H9 (cell line): ENCODE results near the gene REEP3. TPM values are rescaled to one million over a fixed set of nuclear protein-coding genes. Genes with fewer than 3 reads are reported as not detected.
"Not testable (repeated sequence)": the region's sequence is repeated elsewhere in the genome, so short reads cannot be mapped to it uniquely, and the experiment has no call there.

Source experiments
- DNase-seq: peaks from one replicate; pipeline ENCODE4 v3.0.0-alpha.2; 2017
- H2AFZ ChIP-seq: one replicate; pipeline ENCODE4 v1.6.1; 2013; ENCODE audit warnings: mild to moderate bottlenecking, low read length, control low read depth, moderate library complexity
- H2AK5ac ChIP-seq: 2 replicates; pipeline ENCODE4 v1.6.1; 2013; ENCODE audit warnings: low read length, control low read depth, mixed read lengths; ENCODE audit not compliant: insufficient read length
- H2BK120ac ChIP-seq: one replicate; pipeline ENCODE4 v1.6.1; 2013; ENCODE audit warnings: low read depth, mild to moderate bottlenecking, low read length, control low read depth, inconsistent platforms; ENCODE audit not compliant: poor library complexity, severe bottlenecking
- H2BK12ac ChIP-seq: 2 replicates; pipeline ENCODE4 v1.6.1; 2013; ENCODE audit warnings: low read length, control low read depth, mixed read lengths, low read depth; ENCODE audit not compliant: insufficient read length
- H2BK15ac ChIP-seq: 2 replicates; pipeline ENCODE4 v1.6.1; 2013; ENCODE audit warnings: low read depth, low read length, control low read depth
- H2BK20ac ChIP-seq: one replicate; pipeline ENCODE4 v1.6.1; 2013; ENCODE audit warnings: low read depth, mild to moderate bottlenecking, low read length, control low read depth, inconsistent platforms; ENCODE audit not compliant: poor library complexity, severe bottlenecking
- H2BK5ac ChIP-seq: 2 replicates; pipeline ENCODE4 v1.6.1; 2013; ENCODE audit warnings: low read length, control low read depth, mixed read lengths; ENCODE audit not compliant: insufficient read length
- H3K14ac ChIP-seq: 2 replicates; pipeline ENCODE4 v1.6.1; 2013; ENCODE audit warnings: low read length, control low read depth; ENCODE audit not compliant: insufficient read depth
- H3K18ac ChIP-seq: 2 replicates; pipeline ENCODE4 v1.6.1; 2013; ENCODE audit warnings: low read depth, mild to moderate bottlenecking, mixed read lengths, low read length, control low read depth; ENCODE audit not compliant: insufficient read length
- H3K23ac ChIP-seq: 2 replicates; pipeline ENCODE4 v1.6.1; 2013; ENCODE audit warnings: low read length, control low read depth, mixed read lengths, low read depth; ENCODE audit not compliant: insufficient read length
- H3K23me2 ChIP-seq: 2 replicates; pipeline ENCODE4 v1.6.1; 2013; ENCODE audit warnings: low read depth, mild to moderate bottlenecking, mixed read lengths, low read length, control low read depth; ENCODE audit not compliant: insufficient read length, poor library complexity, severe bottlenecking
- H3K27ac ChIP-seq: 2 replicates; pipeline ENCODE4 v1.5.1; 2013; ENCODE audit warnings: low read length, control low read depth, mixed read lengths, low read depth; ENCODE audit not compliant: insufficient read length
- H3K27me3 ChIP-seq: 2 replicates; pipeline ENCODE4 v1.6.1; 2013; ENCODE audit warnings: low read length, control low read depth, inconsistent platforms; ENCODE audit not compliant: insufficient read depth
- H3K4ac ChIP-seq: 2 replicates; pipeline ENCODE4 v1.6.1; 2013; ENCODE audit warnings: low read depth, mild to moderate bottlenecking, control low read depth, inconsistent platforms, low read length, moderate library complexity
- H3K4me1 ChIP-seq: 2 replicates; pipeline ENCODE4 v1.6.1; 2013; ENCODE audit warnings: low read length, control low read depth, inconsistent platforms; ENCODE audit not compliant: insufficient read depth
- H3K4me2 ChIP-seq: 2 replicates; pipeline ENCODE4 v1.6.1; 2013; ENCODE audit warnings: low read length, control low read depth, mixed read lengths; ENCODE audit not compliant: insufficient read length, insufficient read depth
- H3K56ac ChIP-seq: 2 replicates; pipeline ENCODE4 v1.6.1; 2013; ENCODE audit warnings: low read depth, mild to moderate bottlenecking, mixed read lengths, low read length, control low read depth; ENCODE audit not compliant: insufficient read length
- H3K79me1 ChIP-seq: 2 replicates; pipeline ENCODE4 v1.6.1; 2013; ENCODE audit warnings: low read depth, mild to moderate bottlenecking, moderate library complexity, low read length, control low read depth, inconsistent platforms; ENCODE audit not compliant: insufficient read depth, poor library complexity, severe bottlenecking
- H3K79me2 ChIP-seq: 2 replicates; pipeline ENCODE4 v1.6.1; 2013; ENCODE audit warnings: low read length, control low read depth, inconsistent platforms; ENCODE audit not compliant: insufficient read depth
- H3K9ac ChIP-seq: 2 replicates; pipeline ENCODE4 v1.6.1; 2013; ENCODE audit warnings: low read length, control low read depth, mixed read lengths; ENCODE audit not compliant: insufficient read length; ENCODE audit errors: extremely low read depth
- H3K9me3 ChIP-seq: one replicate; pipeline ENCODE4 v1.6.1; 2013; ENCODE audit warnings: low read depth, low read length, inconsistent platforms; ENCODE audit not compliant: control insufficient read depth
- H3T11ph ChIP-seq: one replicate; pipeline ENCODE4 v1.6.1; 2013; ENCODE audit warnings: mild to moderate bottlenecking, low read length, control low read depth, inconsistent platforms
- H4K20me1 ChIP-seq: one replicate; pipeline ENCODE4 v1.6.1; 2013; ENCODE audit not compliant: control insufficient read depth, insufficient read length, insufficient read depth
- H4K5ac ChIP-seq: 2 replicates; pipeline ENCODE4 v1.6.1; 2013; ENCODE audit warnings: low read depth, mild to moderate bottlenecking, mixed read lengths, low read length, control low read depth; ENCODE audit not compliant: insufficient read length
- H4K8ac ChIP-seq: replicated peaks from 2 replicates; pipeline ENCODE4 v1.6.1; 2013; ENCODE audit warnings: low read length, control low read depth, mixed read lengths, low read depth; ENCODE audit not compliant: insufficient read length
- H4K91ac ChIP-seq: 2 replicates; pipeline ENCODE4 v1.6.1; 2013; ENCODE audit warnings: low read depth, mild to moderate bottlenecking, moderate library complexity, mixed read lengths, low read length, control low read depth; ENCODE audit not compliant: insufficient read length
- H3K27ac Mint-ChIP-seq, 3 experiments: 2 replicates in 2 of 3; 3 replicates in 1 of 3; pipeline ENCODE4 v1.8.0; 2020 to 2021; ENCODE audit warnings: mixed read lengths in 3 of 3, mild to moderate bottlenecking in 1 of 3, moderate library complexity in 1 of 3
- H3K27me3 Mint-ChIP-seq: 2 replicates; pipeline ENCODE4 v1.8.0; 2021; ENCODE audit warnings: low read depth, mild to moderate bottlenecking, moderate library complexity, mixed read lengths
- H3K36me3 Mint-ChIP-seq, 3 experiments: 2 replicates in 2 of 3; 3 replicates in 1 of 3; pipeline ENCODE4 v1.8.0; 2020 to 2021; ENCODE audit warnings: low read depth in 3 of 3, mixed read lengths in 3 of 3; ENCODE audit not compliant: insufficient read depth in 1 of 3
- H3K4me1 Mint-ChIP-seq, 2 experiments: 2 replicates each; pipeline ENCODE4 v1.8.0; 2020; ENCODE audit warnings: mixed read lengths in 2 of 2
- H3K4me3 Mint-ChIP-seq, 2 experiments: 2 replicates in 1 of 2; 3 replicates in 1 of 2; pipeline ENCODE4 v1.8.0; 2020 to 2021; ENCODE audit warnings: mild to moderate bottlenecking in 2 of 2, mixed read lengths in 2 of 2, moderate library complexity in 1 of 2
- H3K9me3 Mint-ChIP-seq, 2 experiments: 2 replicates in 1 of 2; 3 replicates in 1 of 2; pipeline ENCODE4 v1.8.0; 2020; ENCODE audit warnings: mild to moderate bottlenecking in 2 of 2, mixed read lengths in 2 of 2, moderate library complexity in 1 of 2
- WGBS: extraction: QIAGEN DNeasy Blood & Tissue Kit; methylation state at CpG from one replicate; pipeline ENCODE4 v1.1.7; 2013; ENCODE audit warnings: missing lambda C conversion rate, low lambda C conversion rate, mixed read lengths; ENCODE audit not compliant: insufficient read length; ENCODE audit errors: extremely low coverage; 5-methylcytosine and 5-hydroxymethylcytosine counted together
- total RNA-seq: library from RNA; stranded (reverse); gene quantifications from 2 replicates; pipeline ENCODE4 v1.2.1, GENCODE V29; 2021
- TF ChIP-seq, protein P1 (sequence below): fragments of 200-600 bp; sonication (generic); conservative IDR thresholded peaks from 3 replicates; pipeline ENCODE4 v1.8.0; 2021; ENCODE audit warnings: antibody characterized with exemption, mild to moderate bottlenecking

REEP3 gene
- total RNA-seq, 1 experiment from 2014 or later = 21.4 TPM

DNA sequence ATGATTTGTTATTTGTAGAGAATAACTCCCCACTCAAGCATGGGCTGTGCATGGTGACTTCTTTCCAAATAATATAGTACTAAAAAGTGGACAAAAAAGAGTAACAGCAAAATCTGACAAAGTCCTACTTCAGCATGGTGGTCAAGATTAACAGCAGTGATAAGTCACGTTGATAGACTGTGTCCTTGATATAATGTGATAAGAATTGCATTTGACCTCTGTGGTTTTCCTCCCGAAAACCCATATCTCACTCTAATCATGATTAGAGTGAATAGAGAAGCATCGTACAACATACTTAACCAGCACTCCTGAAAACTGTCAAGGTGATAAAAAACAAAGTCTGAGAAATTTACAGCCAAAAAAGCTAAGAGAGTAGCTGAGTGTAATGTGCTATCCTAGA is 42.4 kb downstream of the REEP3 start:
- Histone ChIP-seq H4K8ac (no peak overlapping the region), H2BK15ac (no peak overlapping the region), H3K9ac (no peak overlapping the region), H3K79me2 (no peaks in the 10 kb centered on the region), H2BK20ac (no peak overlapping the region), H4K91ac (no peak overlapping the region), H3K9me3 (no peaks in the 10 kb centered on the region), H3K14ac (no peak overlapping the region), H2AK5ac (no peak overlapping the region), H3K56ac (no peak overlapping the region), H4K5ac (no peak overlapping the region), H2BK12ac (no peak overlapping the region), H3K27ac (no peak overlapping the region), H3K18ac (no peak overlapping the region), H3K4ac (no peak overlapping the region), H3K27me3 (no peaks in the 10 kb centered on the region), H4K20me1 (no peaks in the 10 kb centered on the region), H3T11ph (no peak overlapping the region), H3K4me1 (peaks cover 1% of the 10 kb centered on the region; the same call in 1 of the 2 replicates), H2AFZ (no peak overlapping the region), H2BK5ac (no peak overlapping the region), H3K23ac (no peak overlapping the region), H3K23me2 (no peaks in the 10 kb centered on the region), H3K4me2 (no peak overlapping the region), H3K79me1 (no peaks in the 10 kb centered on the region), H2BK120ac (no peak overlapping the region)
- Mint-ChIP-seq H3K4me1 (peaks cover 11 to 12% of the 10 kb centered on the region in 2 experiments), H3K36me3 (peaks cover 0 to 1% (median 0%) of the 10 kb centered on the region in 3 experiments; a peak in 1 of 7 replicates), H3K27ac (peak overlapping the region in 2 of 3 experiments; percentile 60 to 87; a peak in 3 of 7 replicates), H3K9me3 (no peaks in the 10 kb centered on the region), H3K4me3 (no peak overlapping the region), H3K27me3 (no peaks in the 10 kb centered on the region)
- TF ChIP-seq, protein P1, sequence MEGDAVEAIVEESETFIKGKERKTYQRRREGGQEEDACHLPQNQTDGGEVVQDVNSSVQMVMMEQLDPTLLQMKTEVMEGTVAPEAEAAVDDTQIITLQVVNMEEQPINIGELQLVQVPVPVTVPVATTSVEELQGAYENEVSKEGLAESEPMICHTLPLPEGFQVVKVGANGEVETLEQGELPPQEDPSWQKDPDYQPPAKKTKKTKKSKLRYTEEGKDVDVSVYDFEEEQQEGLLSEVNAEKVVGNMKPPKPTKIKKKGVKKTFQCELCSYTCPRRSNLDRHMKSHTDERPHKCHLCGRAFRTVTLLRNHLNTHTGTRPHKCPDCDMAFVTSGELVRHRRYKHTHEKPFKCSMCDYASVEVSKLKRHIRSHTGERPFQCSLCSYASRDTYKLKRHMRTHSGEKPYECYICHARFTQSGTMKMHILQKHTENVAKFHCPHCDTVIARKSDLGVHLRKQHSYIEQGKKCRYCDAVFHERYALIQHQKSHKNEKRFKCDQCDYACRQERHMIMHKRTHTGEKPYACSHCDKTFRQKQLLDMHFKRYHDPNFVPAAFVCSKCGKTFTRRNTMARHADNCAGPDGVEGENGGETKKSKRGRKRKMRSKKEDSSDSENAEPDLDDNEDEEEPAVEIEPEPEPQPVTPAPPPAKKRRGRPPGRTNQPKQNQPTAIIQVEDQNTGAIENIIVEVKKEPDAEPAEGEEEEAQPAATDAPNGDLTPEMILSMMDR = no peak
- DNase-seq = no peak
- WGBS = no CpG with 5 or more reads among the region's 3 CpGs

DNA sequence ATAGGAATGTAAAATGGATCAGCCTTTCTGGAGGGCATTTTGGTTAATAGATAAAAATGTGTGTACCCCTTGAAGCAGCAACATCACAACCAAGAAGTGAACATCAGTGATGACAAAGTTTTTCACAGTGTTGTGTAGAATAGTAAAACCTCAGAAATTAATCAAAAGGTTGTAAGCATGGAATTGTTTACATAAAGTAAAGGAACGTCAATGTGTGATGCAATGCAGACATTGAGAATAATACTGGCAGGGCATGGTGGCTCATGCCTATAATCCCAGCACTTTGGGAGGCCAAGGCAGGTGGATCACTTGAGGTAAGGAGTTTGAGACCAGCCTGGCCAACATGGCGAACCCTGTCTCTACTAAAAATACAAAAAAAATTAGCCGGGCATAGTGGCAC is 43.5 kb downstream of the REEP3 start:
- WGBS = no CpG with 5 or more reads among the region's 3 CpGs
- H3K27me3 Mint-ChIP-seq, H3K4me3 Mint-ChIP-seq: not testable (repeated sequence)

More for the DNA sequence above, 43.5 kb downstream of the REEP3 start:
- not testable (repeated sequence) for H3K36me3 Mint-ChIP-seq, H3K27me3 ChIP-seq, H4K20me1 ChIP-seq, H3K23ac ChIP-seq, H2BK20ac ChIP-seq, H2BK5ac ChIP-seq, H3K14ac ChIP-seq, H3K9ac ChIP-seq, H3K4me1 ChIP-seq, H3K9me3 ChIP-seq, H2AFZ ChIP-seq, H3K9me3 Mint-ChIP-seq, H3K79me1 ChIP-seq, H3K79me2 ChIP-seq, H3K4me2 ChIP-seq, H2BK12ac ChIP-seq, DNase-seq, H3K23me2 ChIP-seq, H4K91ac ChIP-seq, H3K27ac ChIP-seq, H4K8ac ChIP-seq, H4K5ac ChIP-seq, H3T11ph ChIP-seq, H2AK5ac ChIP-seq, H3K56ac ChIP-seq, H2BK15ac ChIP-seq, H2BK120ac ChIP-seq, H3K18ac ChIP-seq, H3K4ac ChIP-seq
- H3K4me1 Mint-ChIP-seq = peaks cover 11 to 12% of the 10 kb centered on the region in 2 experiments
- peak overlapping the region in 1 of 3 experiments; percentile 52; a peak in 1 of 7 replicates for H3K27ac Mint-ChIP-seq
